Central memory CD4-positive, alpha-beta T cell (primary cell): ENCODE data around the gene UPK3A.
"Not testable (repeated sequence)": the region's sequence is repeated elsewhere in the genome, so short reads cannot be mapped to it uniquely, and the experiment has no call there.

Source experiments
- DNase-seq: peaks from one replicate; pipeline ENCODE4 v3.0.0; 2022

The UPK3A gene

DNA sequence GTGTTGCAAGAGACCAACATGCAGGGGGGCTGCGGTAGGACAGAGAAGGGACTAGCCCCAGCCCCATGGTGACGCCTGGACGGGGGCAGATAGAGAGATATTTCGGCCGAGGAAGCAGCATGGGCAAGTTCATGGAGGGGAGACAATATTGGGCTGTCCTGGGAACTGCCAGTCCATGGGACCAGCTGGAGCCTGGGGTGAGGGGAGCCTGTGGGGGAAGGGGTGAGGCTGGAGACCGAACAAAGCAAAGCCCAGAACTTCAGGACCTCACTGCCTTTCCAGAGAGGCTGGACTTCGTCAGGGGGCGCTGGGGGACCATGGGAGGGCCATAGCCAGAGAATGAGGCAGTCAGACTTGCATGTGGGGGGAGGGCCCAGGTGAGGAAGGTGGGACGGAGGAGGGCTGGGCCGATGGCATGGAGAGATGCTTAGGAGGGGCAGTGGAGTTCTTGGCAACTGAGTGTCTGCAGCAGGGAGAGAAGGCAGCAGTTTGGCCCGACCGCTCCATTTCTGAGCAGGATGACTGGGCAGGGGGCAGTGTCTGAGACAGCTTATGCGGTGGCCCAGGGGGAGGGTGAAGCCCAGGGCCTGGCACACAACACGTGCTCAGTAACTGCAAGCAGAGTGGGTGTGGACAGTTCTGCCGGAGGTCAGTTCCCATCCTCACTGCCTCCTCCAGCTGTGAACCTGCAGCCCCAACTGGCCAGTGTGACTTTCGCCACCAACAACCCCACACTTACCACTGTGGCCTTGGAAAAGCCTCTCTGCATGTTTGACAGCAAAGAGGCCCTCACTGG, 712 bp downstream of the UPK3A start:
- no peak for DNase-seq

DNA sequence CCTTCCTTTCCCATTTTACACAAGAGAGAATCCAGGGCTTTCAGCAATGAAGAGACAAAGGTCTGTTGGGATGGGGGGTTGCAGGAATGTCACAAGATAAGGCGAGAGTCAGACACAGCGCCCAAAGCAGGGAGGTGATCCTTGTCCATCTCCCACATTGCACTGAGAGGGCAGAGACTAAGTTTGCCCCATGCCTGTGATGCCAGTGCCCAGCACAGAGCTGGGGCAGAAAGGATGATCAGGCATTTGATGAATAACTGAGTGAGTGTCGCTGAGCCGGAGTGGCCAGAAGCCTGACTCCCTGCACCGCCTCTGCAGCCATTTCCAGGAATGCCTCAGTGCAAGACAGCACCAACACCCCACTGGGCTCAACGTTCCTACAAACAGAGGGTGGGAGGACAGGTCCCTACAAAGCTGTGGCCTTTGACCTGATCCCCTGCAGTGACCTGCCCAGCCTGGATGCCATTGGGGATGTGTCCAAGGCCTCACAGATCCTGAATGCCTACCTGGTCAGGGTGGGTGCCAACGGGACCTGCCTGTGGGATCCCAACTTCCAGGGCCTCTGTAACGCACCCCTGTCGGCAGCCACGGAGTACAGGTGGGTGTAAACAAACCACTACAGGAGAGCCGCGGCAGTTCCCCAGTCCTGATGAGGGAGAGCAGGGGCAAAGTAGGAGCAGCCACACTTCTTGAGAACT, 2.3 kb downstream of the UPK3A start:
- no peak for DNase-seq

DNA sequence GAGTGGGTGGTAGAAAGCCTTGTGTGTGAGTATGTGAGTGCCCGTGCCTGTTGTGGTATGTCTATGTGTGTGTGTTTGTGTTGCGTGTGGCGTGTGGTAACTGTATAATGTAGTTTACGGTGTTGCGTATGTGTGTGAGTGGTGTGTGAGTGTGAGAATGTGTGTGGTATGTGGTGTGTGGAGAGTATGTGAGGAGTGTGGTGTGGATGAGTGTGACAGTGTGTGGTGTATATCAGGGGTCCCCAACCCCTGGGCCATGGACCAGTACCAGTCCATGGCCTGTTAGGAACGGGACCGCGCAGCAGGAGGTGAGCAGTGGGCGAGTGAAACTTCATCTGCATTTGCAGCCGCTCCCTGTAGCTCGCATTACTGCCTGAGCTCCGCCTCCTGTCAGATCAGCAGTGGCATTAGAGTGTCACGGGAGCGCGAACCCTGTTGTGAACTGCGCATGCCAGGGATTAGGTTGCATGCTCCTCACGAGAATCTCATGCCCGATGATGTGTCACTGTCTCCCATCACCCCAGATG, 5.7 kb downstream of the UPK3A start:
- no peak for DNase-seq

GRCh38 chr22:45291061-45291930, 6.5 kb downstream of the UPK3A start:
- no peak for DNase-seq

DNA sequence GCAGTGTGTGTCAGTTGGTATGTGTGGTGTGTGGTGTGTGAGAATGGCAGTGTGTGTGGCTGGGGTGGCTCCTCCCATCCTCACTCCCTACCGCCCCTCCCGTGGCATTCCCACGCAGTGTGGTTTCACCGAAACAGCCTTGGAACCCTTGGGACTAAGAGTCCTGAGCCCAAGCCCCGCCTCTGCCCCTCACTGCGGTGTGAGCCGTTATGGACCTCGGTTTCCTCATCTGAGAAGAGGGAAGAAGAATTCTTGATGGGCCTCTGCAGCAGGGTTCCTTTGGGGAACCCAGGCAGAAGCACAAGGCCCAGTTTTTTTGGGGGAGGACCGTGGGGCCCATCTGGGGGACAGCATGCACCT, 7.2 kb downstream of the UPK3A start:
- DNase-seq = no peak

DNA sequence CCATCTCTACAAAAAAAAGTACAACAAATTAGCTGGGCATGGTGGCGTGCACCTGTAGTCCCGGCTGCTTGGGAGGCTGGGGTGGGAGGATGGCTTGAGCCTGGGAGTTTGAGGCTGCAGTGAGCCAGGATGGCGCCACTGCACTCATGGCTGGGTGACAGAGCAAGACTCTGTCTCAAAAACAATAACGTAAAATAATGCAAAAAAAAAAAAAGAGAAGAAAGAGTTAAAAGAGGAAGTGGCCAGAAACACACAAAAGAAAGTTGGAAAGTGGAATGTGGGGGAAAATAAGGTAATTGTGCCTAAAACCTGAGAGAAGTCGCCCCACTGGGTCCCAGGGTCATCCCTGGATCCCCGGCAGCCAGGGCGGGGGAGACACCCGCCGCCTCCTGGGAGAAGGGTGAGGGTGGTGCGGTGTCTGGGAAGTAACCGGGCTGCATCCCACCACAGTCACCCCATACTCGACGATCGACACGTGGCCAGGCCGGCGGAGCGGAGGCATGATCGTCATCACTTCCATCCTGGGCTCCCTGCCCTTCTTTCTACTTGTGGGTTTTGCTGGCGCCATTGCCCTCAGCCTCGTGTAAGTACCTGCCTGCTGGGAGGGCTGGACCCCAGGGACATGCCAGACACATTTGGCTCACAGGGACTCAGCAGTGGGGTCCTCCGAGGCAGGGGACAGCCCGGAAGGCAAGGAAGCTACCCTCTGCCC, 8.1 kb downstream of the UPK3A start:
- no peak for DNase-seq

DNA sequence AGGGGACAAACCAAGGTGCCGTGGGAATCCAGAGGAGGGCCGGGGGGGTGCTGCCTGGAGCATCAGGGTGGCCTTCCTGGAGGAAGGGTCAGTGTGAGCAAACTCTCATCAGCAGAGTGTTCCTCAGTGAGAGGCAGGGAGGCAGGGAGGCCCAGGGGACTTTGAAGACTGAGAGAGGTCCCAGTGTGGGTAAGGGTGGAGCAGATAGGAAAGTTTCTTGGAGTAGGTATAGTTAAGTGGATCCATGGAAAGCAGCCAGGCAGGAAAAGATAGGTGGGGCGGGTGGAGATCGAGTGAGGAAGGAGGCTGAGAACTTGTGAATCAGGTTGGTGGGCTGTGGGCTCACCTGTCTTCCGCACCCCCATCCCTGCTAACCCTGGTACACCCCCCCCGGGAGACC, 9.3 kb downstream of the UPK3A start:
- DNase-seq = no peak

DNA sequence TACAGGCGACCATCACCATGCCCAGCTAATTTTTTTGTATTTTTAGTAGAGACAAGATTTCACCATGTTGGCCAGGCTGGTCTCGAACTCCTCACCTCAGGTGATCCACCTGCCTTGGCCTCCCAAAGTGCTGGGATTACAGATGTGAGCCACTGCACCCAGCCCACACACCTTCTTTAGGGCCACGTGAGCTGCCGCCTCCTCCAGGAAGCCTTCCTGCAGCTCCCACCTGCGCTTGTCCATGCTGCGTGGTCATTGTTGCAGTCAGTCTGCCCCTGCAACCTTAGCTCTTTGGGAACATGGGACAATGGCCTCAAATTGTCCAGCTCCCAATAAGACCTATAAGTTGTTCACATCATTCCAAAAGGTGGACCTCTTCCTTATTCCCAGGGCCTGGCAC, 10.3 kb downstream of the UPK3A start:
- not testable (repeated sequence) for DNase-seq

DNA sequence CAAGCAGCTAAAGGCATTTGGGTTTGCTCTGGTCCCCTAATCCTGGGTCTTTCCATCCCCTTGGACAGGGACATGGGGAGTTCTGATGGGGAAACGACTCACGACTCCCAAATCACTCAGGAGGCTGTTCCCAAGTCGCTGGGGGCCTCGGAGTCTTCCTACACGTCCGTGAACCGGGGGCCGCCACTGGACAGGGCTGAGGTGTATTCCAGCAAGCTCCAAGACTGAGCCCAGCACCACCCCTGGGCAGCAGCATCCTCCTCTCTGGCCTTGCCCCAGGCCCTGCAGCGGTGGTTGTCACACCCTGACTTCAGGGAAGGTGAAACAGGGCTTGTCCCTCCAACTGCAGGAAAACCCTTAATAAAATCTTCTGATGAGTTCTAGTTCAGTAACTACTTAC, 10.7 kb downstream of the UPK3A start:
- DNase-seq = no peak

DNA sequence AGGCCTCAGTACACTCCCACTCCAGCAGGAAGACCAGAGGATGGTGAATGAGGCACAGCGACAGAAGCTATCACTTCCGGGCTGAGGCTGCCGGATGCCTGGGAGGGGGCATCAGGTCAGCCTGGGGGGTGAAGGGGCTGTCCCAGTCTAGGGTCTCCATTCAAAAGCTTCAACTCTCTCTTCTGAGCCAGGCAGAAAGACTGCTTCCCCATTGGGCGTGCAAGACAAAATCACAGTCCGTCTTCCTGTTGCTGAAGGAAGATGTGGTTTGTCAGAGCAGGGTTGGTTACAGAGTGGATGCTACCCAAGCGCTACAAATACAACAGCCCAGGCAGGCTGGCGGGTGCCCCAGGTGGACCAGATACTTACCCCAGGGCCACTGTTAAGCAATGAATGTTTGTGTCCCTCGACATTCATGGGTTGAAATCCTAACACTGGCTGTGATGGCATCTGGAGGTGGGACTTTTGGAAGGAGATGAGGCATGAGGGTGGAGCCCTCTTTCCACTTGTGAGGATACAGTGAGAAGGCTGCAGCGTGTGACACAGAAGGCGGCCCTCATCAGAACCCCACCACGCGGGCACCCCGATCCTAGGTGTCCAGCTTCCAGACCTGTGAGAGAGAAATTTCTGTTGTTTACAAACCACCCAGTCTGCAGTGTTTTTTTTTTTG, 12.0 kb downstream of the UPK3A start:
- DNase-seq = peak; percentile 55

DNA sequence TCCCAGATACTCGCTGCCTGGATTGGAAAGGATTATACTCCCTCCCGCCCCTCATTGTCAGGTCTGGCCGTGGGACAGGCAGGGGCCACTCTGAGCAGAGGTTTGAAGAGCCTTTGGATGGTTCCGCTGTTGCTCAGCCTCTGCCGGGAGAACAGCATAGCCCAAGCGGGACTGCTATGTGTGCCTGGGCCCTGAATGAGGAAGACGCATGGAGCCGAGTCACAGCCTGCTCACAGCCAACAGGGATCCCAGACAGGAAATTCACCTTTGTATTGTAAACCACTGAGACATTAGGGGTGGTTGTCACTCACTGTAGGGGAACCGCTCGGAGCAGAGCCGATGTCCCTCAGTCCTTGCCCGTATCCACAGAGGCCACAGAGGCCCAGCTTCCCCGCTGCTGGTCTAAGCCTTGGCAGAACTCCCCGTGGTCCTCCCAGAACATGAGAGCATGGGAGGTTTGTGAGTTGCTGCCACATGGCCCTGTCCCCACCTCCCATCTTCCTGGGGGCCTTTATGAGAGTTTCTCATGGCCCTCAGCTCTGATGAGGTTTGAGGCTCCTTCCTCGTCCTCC, 14.3 kb downstream of the UPK3A start:
- DNase-seq = no peak

- DNase-seq = no peak
Observed at GRCh38 chr22:45302751-45303150, 18.0 kb downstream of the UPK3A start.

DNA sequence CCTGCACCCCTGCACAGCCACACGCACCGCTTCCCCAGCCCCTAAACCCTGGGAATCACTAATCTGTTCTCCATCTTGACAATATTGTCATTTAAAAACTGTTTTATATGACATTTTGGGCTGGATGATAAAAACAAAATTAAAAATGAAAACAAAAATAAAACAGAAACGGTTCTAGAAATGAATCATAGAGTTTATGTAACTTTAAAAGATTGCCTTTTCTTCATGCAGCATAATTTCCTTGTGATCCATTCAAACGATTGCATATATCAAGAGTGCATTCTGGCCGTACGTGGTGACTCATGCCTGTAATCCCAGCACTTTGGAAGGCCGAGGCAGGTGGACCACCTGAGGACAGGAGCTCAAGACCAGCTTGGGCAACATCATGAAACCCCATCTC, 18.4 kb downstream of the UPK3A start:
- no peak for DNase-seq

DNA sequence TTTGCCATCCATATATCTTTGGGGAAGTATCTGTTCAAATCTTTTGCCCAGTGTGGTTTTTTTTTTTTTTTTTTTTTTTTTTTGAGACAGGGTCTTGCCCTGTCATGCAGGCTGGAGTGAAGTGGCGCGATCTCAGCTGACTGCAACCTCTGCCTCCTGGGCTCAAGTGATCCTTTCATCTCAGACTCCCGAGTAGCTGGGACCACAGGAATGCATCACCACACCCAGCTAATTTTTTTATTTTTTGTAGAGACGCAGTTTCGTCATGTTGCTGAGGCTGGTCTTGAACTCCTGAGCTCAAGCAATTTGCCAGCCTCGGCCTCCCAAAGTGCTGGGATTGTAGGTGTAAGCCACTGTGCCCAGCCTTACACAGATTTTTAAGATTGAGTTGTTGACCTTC, 20.2 kb downstream of the UPK3A start:
- DNase-seq = no peak

DNA sequence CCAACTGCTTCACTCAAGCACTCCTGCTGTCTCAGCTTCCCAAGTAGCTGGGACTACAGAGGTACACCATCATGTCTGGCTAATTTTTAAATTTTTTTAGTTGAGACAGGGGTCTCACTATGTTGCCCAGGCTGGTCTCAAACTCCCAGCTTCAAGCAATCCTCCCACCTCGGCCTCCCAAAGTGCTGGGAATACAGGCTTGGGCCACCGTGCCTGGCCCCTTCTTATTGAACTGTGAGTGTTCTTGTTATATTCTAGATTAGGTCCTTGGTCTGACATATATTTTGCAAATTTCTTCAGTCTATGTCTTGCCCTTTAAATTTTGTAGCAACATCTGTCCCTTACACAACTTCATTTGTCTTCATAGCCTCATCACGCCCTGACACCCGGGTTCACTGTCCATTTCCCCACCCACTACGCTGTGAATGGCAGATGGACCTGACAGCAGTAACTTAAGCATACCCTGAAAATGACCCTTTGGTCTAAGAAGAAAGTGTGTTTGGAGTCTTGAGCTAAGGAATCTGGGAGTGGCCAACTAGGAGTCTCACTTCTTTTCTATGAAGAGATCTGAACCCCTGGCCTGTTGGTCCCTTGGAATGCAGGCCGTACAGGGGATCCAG, 20.8 kb downstream of the UPK3A start:
- no peak for DNase-seq

DNA sequence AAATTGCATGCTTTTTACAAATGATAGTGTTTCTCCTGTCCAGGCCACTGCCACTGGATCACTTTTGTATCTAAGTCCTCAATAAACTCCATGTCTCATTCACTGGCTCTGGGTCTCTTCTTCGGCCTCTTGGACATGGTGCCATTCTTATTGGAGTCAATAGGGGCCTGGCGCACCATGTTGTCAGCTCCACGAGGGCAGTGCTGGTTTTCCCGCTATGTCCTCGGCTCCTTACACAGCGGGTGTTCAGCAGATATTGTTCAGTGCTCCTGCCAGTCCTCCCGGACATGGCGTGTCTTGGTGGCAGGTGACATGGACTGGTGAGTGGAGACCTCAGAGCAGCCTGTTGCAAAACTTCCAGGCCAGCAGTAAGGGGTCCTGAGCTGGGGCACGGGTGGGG, 21.4 kb downstream of the UPK3A start:
- DNase-seq = no peak

GRCh38 chr22:45308391-45308956, 23.7 kb downstream of the UPK3A start:
- no peak for DNase-seq

DNA sequence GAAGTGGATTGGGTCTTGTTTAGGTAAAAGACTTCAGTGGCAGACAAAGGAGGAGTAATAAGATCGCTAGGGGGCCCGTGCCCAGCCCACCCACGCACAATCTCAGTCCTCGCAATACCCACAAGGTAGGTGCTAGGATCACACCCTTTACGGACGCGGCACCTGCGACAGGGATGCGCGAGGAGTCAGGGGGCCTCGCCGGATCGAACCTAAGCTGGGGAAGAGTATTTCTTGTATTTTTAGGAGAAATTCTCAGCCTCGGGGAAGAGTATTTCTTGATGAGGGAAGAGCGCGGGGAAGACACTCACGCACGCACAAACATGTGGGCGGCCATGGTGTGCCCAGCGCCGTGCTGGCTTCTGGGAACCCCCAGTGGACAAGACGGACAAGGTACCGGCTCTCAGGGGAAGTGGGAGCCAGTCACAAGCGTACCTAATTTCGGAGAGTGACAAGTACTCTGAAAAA, 24.2 kb downstream of the UPK3A start:
- DNase-seq = peak; percentile 17

GRCh38 chr22:45309422-45310227, 24.9 kb downstream of the UPK3A start, which contains the start of gene FAM118A:
FAM118A (plus strand) TSS chr22:45309934; CDS start chr22:45322380, 12,446 bp downstream.
- peak; percentile 97 for DNase-seq
